ENCODE data around the gene CFAP74. TPM values are rescaled to one million over a fixed set of nuclear protein-coding genes. Genes with fewer than 3 reads are reported as not detected.

Gene CFAP74
- total and polyA plus RNA-seq, 2 of the 13 experiments (the other 11 are each of a cell fraction or from before 2014, with no cell fraction given) = 0.27 to 0.62 TPM

DNA sequence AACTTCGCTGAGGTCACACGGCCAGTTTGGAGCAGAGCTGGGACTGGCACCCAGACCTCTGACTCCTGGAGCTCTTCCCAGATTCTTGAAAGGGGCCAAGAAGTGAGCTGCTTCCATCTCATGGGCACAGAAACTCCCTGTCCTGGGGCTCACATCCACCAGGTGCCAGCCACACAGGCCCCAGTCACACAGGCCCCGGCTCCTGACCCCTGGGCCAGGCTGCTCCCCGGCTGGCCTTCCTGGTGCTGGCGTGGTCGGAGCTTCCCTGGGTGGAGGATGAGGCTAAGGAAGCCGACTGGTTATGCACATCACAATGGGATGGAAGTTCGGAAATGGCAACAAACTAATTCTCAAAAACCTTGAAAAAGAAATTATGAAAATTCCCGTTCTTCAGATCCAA lies 12.5 kb upstream of the CFAP74 start (continued):
- TF ChIP-seq, protein P1, sequence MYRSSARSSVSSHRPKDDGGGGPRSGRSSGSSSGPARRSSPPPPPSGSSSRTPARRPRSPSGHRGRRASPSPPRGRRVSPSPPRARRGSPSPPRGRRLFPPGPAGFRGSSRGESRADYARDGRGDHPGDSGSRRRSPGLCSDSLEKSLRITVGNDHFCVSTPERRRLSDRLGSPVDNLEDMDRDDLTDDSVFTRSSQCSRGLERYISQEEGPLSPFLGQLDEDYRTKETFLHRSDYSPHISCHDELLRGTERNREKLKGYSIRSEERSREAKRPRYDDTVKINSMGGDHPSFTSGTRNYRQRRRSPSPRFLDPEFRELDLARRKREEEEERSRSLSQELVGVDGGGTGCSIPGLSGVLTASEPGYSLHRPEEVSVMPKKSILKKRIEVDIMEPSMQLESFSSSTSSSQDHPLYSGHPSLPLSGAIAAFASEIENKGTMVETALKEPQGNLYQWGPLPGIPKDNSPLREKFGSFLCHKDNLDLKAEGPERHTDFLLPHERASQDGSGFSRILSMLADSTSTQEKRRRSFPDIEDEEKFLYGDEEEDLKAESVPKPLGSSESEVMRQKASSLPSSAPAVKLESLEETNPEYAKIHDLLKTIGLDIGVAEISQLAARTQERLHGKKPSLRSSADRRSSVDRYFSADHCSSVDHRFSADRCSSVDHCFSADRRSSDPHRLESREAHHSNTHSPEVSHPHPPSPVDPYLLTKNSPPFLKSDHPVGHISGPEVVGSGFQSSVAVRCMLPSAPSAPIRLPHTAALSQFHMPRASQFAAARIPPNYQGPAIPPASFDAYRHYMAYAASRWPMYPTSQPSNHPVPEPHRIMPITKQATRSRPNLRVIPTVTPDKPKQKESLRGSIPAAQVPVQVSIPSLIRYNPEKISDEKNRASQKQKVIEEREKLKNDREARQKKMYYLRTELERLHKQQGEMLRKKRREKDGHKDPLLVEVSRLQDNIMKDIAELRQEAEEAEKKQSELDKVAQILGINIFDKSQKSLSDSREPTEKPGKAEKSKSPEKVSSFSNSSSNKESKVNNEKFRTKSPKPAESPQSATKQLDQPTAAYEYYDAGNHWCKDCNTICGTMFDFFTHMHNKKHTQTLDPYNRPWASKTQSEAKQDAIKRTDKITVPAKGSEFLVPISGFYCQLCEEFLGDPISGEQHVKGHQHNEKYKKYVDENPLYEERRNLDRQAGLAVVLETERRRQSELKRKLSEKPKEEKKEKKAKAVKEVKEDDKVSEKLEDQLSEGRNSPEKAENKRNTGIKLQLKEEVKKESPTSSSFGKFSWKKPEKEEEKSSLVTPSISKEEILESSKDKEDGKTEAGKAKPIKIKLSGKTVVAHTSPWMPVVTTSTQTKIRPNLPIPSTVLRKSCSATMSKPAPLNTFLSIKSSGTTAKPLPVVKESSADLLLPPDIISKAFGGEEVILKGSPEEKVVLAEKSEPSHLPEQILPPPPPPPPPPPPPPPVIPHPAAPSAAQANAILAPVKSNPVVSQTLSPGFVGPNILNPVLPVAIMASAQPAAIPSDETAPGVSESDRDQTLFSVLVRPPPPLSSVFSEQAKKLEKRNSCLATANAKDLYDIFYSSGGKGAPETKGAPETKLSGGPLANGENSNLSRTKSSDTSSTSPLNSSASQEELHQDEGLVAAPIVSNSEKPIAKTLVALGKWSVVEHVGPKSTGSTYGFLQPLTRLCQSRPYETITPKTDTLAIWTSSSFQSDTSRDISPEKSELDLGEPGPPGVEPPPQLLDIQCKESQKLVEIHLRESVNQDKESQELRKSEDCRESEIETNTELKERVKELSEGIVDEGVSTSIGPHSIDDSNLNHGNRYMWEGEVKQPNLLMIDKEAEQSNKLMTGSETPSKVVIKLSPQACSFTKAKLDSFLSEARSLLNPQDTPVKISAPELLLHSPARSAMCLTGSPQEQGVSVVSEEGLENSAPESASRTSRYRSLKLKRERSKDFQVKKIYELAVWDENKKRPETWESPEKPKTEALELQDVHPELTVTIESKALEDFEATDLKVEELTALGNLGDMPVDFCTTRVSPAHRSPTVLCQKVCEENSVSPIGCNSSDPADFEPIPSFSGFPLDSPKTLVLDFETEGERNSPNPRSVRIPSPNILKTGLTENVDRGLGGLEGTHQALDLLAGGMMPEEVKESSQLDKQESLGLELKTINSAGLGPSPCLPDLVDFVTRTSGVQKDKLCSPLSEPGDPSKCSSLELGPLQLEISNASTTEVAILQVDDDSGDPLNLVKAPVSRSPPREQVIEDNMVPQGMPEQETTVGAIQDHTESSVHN (CRISPR knock-in tag; IDR thresholded peaks at IDR 0.05) = no peak
- TF ChIP-seq MEIS2 (CRISPR knock-in tag; IDR thresholded peaks at IDR 0.05) (no peak), ZNF781 (CRISPR knock-in tag; IDR thresholded peaks at IDR 0.05; ENCODE audit: borderline replicate concordance, not compliant biosample characterization) (no peak), REXO4 (CRISPR knock-in tag; IDR thresholded peaks at IDR 0.05; ENCODE audit: borderline replicate concordance) (no peak)

All from HepG2 (cell line).